Right lobe of liver (tissue), 4 donors: ENCODE results near the gene BSND.

Source experiments
- CTCF ChIP-seq, 4 donors: fragments of 200-600 bp in 3 of 4; fragments of 450-650 bp in 1 of 4; IDR thresholded peaks; one replicate each; pipeline versions ENCODE4 v1.5.1 to v1.8.0; 2016 to 2022; ENCODE audit warnings: antibody characterized with exemption in 4 of 4, mild to moderate bottlenecking in 2 of 4
- POLR2A ChIP-seq: fragments of 450-650 bp; IDR thresholded peaks from one replicate; pipeline ENCODE4 v1.6.1; 2017; ENCODE audit warnings: antibody characterized with exemption, mild to moderate bottlenecking
- donor health status: DM: no; HTN: no; CAD: no.
- donor health status: DM: no; HTN: no; CAD: no.
- donor health status: DM: no; HTN: yes; CAD: no.

DNA sequence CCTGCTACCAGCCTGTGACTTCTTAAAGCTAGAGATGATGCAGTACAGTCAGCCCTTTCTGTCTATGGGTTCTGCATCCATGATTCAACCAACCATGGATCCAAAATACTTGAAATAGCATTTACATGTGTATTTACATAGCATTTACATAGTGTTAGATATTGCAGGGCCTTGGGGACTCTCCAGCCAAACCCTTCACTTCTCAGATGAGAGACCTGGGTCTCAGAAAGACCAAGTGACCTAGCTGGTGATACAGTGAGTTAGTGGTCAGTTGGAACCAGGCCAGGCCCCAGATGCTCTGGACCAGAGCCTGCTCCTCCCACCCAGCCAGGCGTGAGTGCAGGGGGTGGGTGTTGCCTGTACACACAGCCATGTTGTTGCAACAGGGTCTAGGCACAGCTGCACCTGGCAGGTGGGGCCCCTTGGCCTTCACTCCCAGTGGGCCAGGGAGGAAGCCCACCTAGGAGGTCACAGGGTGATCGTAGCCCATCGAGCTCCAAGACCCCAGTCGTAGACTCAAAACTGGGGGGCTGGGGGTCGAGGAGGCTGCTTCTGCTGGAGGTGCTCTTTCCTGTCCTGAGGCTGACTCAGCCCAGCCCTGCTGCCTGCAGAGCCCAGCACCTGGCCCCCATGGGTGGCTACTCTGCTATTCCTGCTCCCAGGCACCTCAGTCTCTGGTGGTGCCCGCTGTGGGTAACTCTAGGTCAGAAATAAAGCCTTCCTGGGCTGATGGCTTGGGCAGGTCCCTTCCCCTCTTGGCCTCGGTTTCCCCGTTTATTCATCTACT is 10.6 kb upstream of the BSND start:
- TF ChIP-seq CTCF (IDR thresholded peaks at IDR 0.05) (no peak), POLR2A (no peak)
